A673 (cell line): ENCODE data around the gene GADD45A.

Source experiments
- EZH2 ChIP-seq: fragments of 200-600 bp; sonication (generic); IDR thresholded peaks from 2 replicates; pipeline ENCODE4 v1.6.1; 2017; ENCODE audit warnings: borderline replicate concordance, low read depth, mild to moderate bottlenecking, mixed read lengths, antibody characterized with exemption, low read length; ENCODE audit not compliant: poor library complexity, severe bottlenecking
- TF ChIP-seq, protein P1 (sequence below): fragments of 300-800, 200-600 bp; sonication (generic); conservative IDR thresholded peaks from 2 replicates; pipeline ENCODE4 v1.5.1; 2017; ENCODE audit warnings: low read depth, mild to moderate bottlenecking, antibody characterized with exemption, low read length, moderate library complexity, mixed read lengths

DNA sequence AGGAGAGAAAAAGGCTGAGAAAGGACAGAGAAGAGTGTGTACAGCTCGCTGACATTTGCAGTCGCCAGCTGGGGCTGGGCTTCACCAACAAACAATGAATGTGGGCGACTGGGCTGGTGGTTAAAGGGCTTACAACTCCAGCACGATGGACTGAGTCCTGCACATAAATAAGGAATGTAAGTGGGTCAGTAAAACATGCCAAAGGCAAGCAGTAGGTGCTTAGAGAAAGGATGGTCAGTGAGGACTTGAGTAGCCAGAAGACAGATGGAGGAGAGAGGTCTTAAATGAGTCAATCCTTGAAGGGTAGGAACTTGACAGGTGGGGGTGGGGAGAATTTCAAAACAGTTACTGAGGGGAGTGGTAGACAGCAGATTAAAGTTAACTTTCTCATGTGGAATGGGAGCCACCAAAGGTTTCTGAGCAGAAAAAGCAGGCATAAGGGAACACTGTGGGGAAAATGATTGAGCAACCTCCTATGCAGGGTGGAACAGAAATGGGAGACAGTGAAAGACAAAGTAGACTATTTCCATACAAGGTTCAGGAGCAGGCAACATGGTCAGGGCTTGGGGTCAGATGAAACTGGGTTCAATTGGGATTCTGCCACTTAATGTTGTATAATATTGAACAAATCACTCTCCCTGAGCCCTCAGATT is 37.4 kb downstream of the GADD45A start:
- TF ChIP-seq, protein P1, sequence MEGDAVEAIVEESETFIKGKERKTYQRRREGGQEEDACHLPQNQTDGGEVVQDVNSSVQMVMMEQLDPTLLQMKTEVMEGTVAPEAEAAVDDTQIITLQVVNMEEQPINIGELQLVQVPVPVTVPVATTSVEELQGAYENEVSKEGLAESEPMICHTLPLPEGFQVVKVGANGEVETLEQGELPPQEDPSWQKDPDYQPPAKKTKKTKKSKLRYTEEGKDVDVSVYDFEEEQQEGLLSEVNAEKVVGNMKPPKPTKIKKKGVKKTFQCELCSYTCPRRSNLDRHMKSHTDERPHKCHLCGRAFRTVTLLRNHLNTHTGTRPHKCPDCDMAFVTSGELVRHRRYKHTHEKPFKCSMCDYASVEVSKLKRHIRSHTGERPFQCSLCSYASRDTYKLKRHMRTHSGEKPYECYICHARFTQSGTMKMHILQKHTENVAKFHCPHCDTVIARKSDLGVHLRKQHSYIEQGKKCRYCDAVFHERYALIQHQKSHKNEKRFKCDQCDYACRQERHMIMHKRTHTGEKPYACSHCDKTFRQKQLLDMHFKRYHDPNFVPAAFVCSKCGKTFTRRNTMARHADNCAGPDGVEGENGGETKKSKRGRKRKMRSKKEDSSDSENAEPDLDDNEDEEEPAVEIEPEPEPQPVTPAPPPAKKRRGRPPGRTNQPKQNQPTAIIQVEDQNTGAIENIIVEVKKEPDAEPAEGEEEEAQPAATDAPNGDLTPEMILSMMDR: no peak
- TF ChIP-seq EZH2: no peak
